ENCODE measurements around the gene TPP2. TPM values are rescaled to one million over a fixed set of nuclear protein-coding genes. Genes with fewer than 3 reads are reported as not detected.

Gene TPP2
- total and polyA plus RNA-seq, 2 donors from 2014 or later = 14.7 to 42.2 TPM

DNA sequence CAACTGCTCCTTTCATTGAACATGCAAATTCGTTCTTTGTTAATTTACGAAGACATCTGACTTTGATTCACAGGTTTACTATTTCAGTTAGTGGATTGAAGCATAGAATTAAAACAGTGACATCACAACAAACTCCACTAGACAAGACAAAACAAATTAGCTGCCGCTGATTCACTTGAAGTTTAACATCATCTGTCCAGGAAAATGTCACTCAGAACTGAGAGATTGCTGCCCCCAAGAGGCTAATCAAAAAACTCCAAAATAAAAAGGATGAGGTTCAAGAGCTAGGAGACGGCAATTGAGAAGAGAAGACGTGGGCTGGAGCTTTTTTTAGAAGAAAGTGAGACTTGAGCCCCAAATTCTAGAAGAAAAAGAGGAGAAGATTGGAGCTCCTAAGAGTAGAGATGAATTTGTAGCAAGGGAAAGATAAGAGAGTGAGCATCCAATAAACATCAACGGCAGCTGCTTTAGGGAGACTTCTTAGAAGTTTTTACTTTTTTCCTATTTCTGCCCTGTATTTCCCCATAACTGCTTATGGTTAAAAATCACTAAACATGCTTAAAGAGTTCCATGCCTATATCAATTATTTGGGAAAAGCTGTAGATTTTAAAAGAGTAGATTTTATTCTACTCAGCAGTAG is 40.8 kb upstream of the TPP2 start:
- Histone ChIP-seq H3K27me3 (ENCODE audit: control insufficient read depth, insufficient read depth, low read length) (no peaks in the 10 kb centered on the region), H3K4me1 (ENCODE audit: control insufficient read depth in 2 of 3, insufficient read depth in 2 of 3, low read depth in 1 of 3, low read length in 3 of 3) (no peaks in the 10 kb centered on the region), H3K9me3 (ENCODE audit: control insufficient read depth in 2 of 3, insufficient read depth in 1 of 3, low read length in 3 of 3) (no peaks in the 10 kb centered on the region), H3K27ac (ENCODE audit: low read depth in 2 of 2, low read length in 2 of 2) (no peak overlapping the region), H3K4me3 (ENCODE audit: low read length in 3 of 3) (no peak overlapping the region), H3K36me3 (ENCODE audit: control insufficient read depth in 2 of 3, insufficient read depth in 3 of 3, low read length in 3 of 3) (no peaks in the 10 kb centered on the region), H3K9ac (ENCODE audit: low read length in 3 of 3) (no peak overlapping the region)
- DNase-seq (peak in 2 of 5 donors; percentile 55 to 62), FAIRE-seq (no peak)
- TF ChIP-seq CTCF (IDR thresholded peaks at IDR 0.05; ENCODE audit: borderline replicate concordance, extremely low read depth, insufficient read depth) = peak; percentile 24
- intact Hi-C loops (cut with DNase I) = no loop called here

- no peak overlapping the region for H3K4me3 ChIP-seq (ENCODE audit: low read length in 3 of 3)
- H3K27ac ChIP-seq (ENCODE audit: low read depth in 2 of 2, low read length in 2 of 2) = no peak overlapping the region
- H3K4me1 ChIP-seq (ENCODE audit: control insufficient read depth in 2 of 3, insufficient read depth in 2 of 3, low read depth in 1 of 3, low read length in 3 of 3) = no peaks in the 10 kb centered on the region
- no peaks in the 10 kb centered on the region for H3K9me3 ChIP-seq (ENCODE audit: control insufficient read depth in 2 of 3, insufficient read depth in 1 of 3, low read length in 3 of 3)
- DNase-seq (no peak), FAIRE-seq (no peak)
- no peak for TF ChIP-seq CTCF (IDR thresholded peaks at IDR 0.05; ENCODE audit: borderline replicate concordance, extremely low read depth, insufficient read depth)
- H3K27me3 ChIP-seq (ENCODE audit: control insufficient read depth, insufficient read depth, low read length) = no peaks in the 10 kb centered on the region
- H3K9ac ChIP-seq (ENCODE audit: low read length in 3 of 3) = no peak overlapping the region
- no peaks in the 10 kb centered on the region for H3K36me3 ChIP-seq (ENCODE audit: control insufficient read depth in 2 of 3, insufficient read depth in 3 of 3, low read length in 3 of 3)
- intact Hi-C loops (cut with DNase I) = no loop called here
Observed at GRCh38 chr13:102556806-102557205, 40.0 kb upstream of the TPP2 start.

DNA sequence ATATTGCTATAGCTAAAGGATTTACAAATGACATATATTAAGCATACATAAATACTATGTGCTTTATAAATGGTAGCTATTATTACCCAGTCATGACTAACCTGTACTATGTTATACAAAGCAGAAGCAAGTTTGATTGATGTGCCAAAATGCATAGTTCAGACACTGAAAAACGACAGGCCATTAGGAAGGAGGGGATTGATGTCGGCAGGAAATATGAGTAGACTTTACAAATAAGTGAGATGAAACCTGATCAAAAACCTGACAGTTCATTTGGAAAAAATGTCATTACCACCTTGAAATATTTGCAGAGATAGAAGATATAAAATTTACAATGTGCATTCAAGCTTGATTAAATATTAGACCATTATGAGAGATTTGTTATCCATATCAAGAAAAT is 38.8 kb upstream of the TPP2 start:
- no peak for TF ChIP-seq CTCF (IDR thresholded peaks at IDR 0.05; ENCODE audit: borderline replicate concordance, extremely low read depth, insufficient read depth)
- DNase-seq (no peak), FAIRE-seq (no peak)
- H3K4me1 ChIP-seq (ENCODE audit: control insufficient read depth in 2 of 3, insufficient read depth in 2 of 3, low read depth in 1 of 3, low read length in 3 of 3) = no peaks in the 10 kb centered on the region
- no peak overlapping the region for H3K9ac ChIP-seq (ENCODE audit: low read length in 3 of 3)
- H3K9me3 ChIP-seq (ENCODE audit: control insufficient read depth in 2 of 3, insufficient read depth in 1 of 3, low read length in 3 of 3) = no peaks in the 10 kb centered on the region
- H3K27ac ChIP-seq (ENCODE audit: low read depth in 2 of 2, low read length in 2 of 2) = no peak overlapping the region
- H3K4me3 ChIP-seq (ENCODE audit: low read length in 3 of 3) = no peak overlapping the region
- no peaks in the 10 kb centered on the region for H3K27me3 ChIP-seq (ENCODE audit: control insufficient read depth, insufficient read depth, low read length)
- no peaks in the 10 kb centered on the region for H3K36me3 ChIP-seq (ENCODE audit: control insufficient read depth in 2 of 3, insufficient read depth in 3 of 3, low read length in 3 of 3)
- intact Hi-C loops (cut with DNase I) = no loop called here

DNA sequence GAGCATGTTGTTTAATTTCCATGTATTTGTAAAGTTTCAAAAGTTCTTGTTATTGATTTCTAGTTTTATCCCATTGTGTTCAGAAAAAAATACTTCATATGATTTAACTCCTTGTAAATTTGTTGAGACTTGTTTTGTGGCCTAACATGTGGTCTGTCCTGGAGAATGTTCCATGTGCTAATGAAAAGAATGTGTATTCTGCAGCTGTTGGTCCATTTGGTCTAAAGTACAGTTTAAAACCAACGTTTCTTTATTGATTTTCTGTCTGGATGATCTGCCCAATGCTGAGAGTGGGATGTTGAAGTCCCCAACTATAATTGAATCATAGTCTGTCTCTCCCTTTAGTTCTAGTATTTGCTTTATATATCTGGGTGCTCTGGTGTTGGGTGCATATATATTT is 34.9 kb upstream of the TPP2 start:
- H3K27me3 ChIP-seq (ENCODE audit: control insufficient read depth, insufficient read depth, low read length) = no peaks in the 10 kb centered on the region
- H3K27ac ChIP-seq (ENCODE audit: low read depth in 2 of 2, low read length in 2 of 2) = no peak overlapping the region
- intact Hi-C loops (cut with DNase I) = no loop called here
- DNase-seq = no peak
- no peak overlapping the region for H3K4me3 ChIP-seq (ENCODE audit: low read length in 3 of 3)
- no peak for TF ChIP-seq CTCF (IDR thresholded peaks at IDR 0.05; ENCODE audit: borderline replicate concordance, extremely low read depth, insufficient read depth)
- H3K9me3 ChIP-seq (ENCODE audit: control insufficient read depth in 2 of 3, insufficient read depth in 1 of 3, low read length in 3 of 3) = no peaks in the 10 kb centered on the region
- H3K4me1 ChIP-seq (ENCODE audit: control insufficient read depth in 2 of 3, insufficient read depth in 2 of 3, low read depth in 1 of 3, low read length in 3 of 3) = no peaks in the 10 kb centered on the region
- H3K36me3 ChIP-seq (ENCODE audit: control insufficient read depth in 2 of 3, insufficient read depth in 3 of 3, low read length in 3 of 3) = no peaks in the 10 kb centered on the region
- no peak overlapping the region for H3K9ac ChIP-seq (ENCODE audit: low read length in 3 of 3)
- FAIRE-seq = no peak
